Measurements from ENCODE around the gene KNL1.

KNL1 gene

DNA sequence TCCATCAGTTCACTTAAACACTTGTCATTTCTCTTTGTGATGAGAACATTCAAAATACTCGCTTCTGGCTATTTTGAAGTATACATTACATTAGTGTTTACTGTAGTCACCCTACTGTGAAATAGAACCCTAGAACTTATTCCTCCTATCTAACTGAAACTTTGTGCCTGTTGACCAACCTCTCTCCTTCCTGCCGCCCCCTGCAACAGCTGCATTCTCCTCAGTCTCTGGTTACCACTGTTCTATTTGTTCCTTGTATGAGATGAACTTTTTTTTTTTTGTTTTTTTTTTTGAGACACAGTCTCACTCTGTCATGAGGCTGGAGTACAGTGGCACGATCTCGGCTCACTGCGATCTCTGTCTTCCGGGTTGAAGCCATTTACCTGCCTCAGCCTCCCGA, 103.9 kb downstream of the KNL1 start:
- Histone ChIP-seq H3K27me3 (replicated peaks; ENCODE audit: insufficient read depth, low read length) (no peaks in the 10 kb centered on the region), H3K4me2 (ENCODE audit: low read depth, low read length) (no peak overlapping the region), H3K9ac (ENCODE audit: low read length) (no peak overlapping the region), H3F3A (ENCODE audit: insufficient read depth, low read length) (peaks cover 28% of the 10 kb centered on the region), H3K79me2 (ENCODE audit: low read length) (peaks cover 40% of the 10 kb centered on the region), H3K9me2 (replicated peaks; ENCODE audit: insufficient read depth, low read length) (no peaks in the 10 kb centered on the region), H3K4me3 (ENCODE audit: low read length) (no peak overlapping the region), H3K9me3 (replicated peaks; ENCODE audit: insufficient read depth, low read length) (no peaks in the 10 kb centered on the region), H4K20me1 (ENCODE audit: insufficient read depth, low read length) (no peaks in the 10 kb centered on the region), H3K36me3 (replicated peaks; ENCODE audit: insufficient read depth, low read length) (peaks cover 2% of the 10 kb centered on the region; the same call in 1 of the 2 replicates), H3K27ac (ENCODE audit: low read length) (no peak overlapping the region), H2AFZ (ENCODE audit: low read length) (no peak overlapping the region), H3K4me1 (ENCODE audit: low read length) (peaks cover 7% of the 10 kb centered on the region; the same call in 1 of the 2 replicates)
- DNase-seq: no peak
- no peak for TF ChIP-seq CTCF (IDR thresholded peaks at IDR 0.05; ENCODE audit: low read length)
- TF ChIP-seq EZH2 (optimal IDR thresholded peaks at IDR 0.05; ENCODE audit: low read depth, low read length): no peak
- no peak for TF ChIP-seq EZH2phosphoT487 (IDR thresholded peaks at IDR 0.05; ENCODE audit: low read length)

DNA sequence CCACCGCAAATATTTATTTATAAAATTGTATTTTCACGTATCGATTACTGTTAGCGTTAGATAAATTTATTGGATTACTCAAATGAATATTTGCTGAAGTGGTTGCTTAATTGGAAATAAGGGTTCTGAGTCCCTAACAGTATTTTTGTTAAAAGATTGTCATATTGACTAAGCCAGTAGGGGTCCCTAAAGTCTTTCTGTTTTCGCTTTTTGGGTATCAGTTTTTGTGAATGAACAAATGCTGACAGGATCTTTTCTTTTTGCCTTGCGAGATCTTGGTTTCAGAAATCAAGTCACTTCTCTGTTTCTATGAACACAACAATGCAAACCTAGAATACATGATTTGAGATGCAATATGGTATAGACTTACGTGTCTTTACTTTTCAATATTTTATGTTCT, 108.0 kb downstream of the KNL1 start:
- DNase-seq: peak; percentile 58

GRCh38 chr15:40706121-40706520, 112.1 kb downstream of the KNL1 start:
- H3K36me3 ChIP-seq (replicated peaks; ENCODE audit: insufficient read depth, low read length): peaks cover 7% of the 10 kb centered on the region; the same call in 1 of the 2 replicates
- no peaks in the 10 kb centered on the region for H4K20me1 ChIP-seq (ENCODE audit: insufficient read depth, low read length)
- no peak overlapping the region for H3K4me2 ChIP-seq (ENCODE audit: low read depth, low read length)
- no peak for DNase-seq
- H3K27ac ChIP-seq (ENCODE audit: low read length): no peak overlapping the region
- no peaks in the 10 kb centered on the region for H3K9me2 ChIP-seq (replicated peaks; ENCODE audit: insufficient read depth, low read length)
- H3K27me3 ChIP-seq (replicated peaks; ENCODE audit: insufficient read depth, low read length): no peaks in the 10 kb centered on the region
- H3K4me3 ChIP-seq (ENCODE audit: low read length): no peak overlapping the region
- H3K79me2 ChIP-seq (ENCODE audit: low read length): peaks cover 6% of the 10 kb centered on the region
- no peaks in the 10 kb centered on the region for H3F3A ChIP-seq (ENCODE audit: insufficient read depth, low read length)
- H3K9ac ChIP-seq (ENCODE audit: low read length): no peak overlapping the region
- H2AFZ ChIP-seq (ENCODE audit: low read length): no peak overlapping the region
- H3K4me1 ChIP-seq (ENCODE audit: low read length): no peaks in the 10 kb centered on the region
- TF ChIP-seq EZH2phosphoT487 (IDR thresholded peaks at IDR 0.05; ENCODE audit: low read length) (no peak), EZH2 (optimal IDR thresholded peaks at IDR 0.05; ENCODE audit: low read depth, low read length) (no peak), CTCF (IDR thresholded peaks at IDR 0.05; ENCODE audit: low read length) (no peak)
- no peaks in the 10 kb centered on the region for H3K9me3 ChIP-seq (replicated peaks; ENCODE audit: insufficient read depth, low read length)

More for the DNA sequence above, 108.0 kb downstream of the KNL1 start:
- Histone ChIP-seq H3K27me3 (replicated peaks; ENCODE audit: insufficient read depth, low read length) (no peaks in the 10 kb centered on the region), H3K9ac (ENCODE audit: low read length) (no peak overlapping the region), H3K4me3 (ENCODE audit: low read length) (no peak overlapping the region), H3K27ac (ENCODE audit: low read length) (no peak overlapping the region), H3K36me3 (replicated peaks; ENCODE audit: insufficient read depth, low read length) (peaks cover 7% of the 10 kb centered on the region; the same call in 1 of the 2 replicates), H3K9me3 (replicated peaks; ENCODE audit: insufficient read depth, low read length) (no peaks in the 10 kb centered on the region), H3K9me2 (replicated peaks; ENCODE audit: insufficient read depth, low read length) (no peaks in the 10 kb centered on the region), H3K4me1 (ENCODE audit: low read length) (no peaks in the 10 kb centered on the region), H3K79me2 (ENCODE audit: low read length) (peaks cover 22% of the 10 kb centered on the region), H3F3A (ENCODE audit: insufficient read depth, low read length) (no peaks in the 10 kb centered on the region), H3K4me2 (ENCODE audit: low read depth, low read length) (no peak overlapping the region), H2AFZ (ENCODE audit: low read length) (no peak overlapping the region), H4K20me1 (ENCODE audit: insufficient read depth, low read length) (no peaks in the 10 kb centered on the region)
- TF ChIP-seq EZH2 (optimal IDR thresholded peaks at IDR 0.05; ENCODE audit: low read depth, low read length) (no peak), EZH2phosphoT487 (IDR thresholded peaks at IDR 0.05; ENCODE audit: low read length) (no peak), CTCF (IDR thresholded peaks at IDR 0.05; ENCODE audit: low read length) (peak; percentile 38)

Data from MM.1S (cell line).